ENCODE measurements around the gene FRAS1. TPM values are rescaled to one million over a fixed set of nuclear protein-coding genes. Genes with fewer than 3 reads are reported as not detected.

The FRAS1 gene
- total and polyA plus RNA-seq, 2 of the 8 experiments (the other 6 are each of a cell fraction or from before 2014, with no cell fraction given), result 38.5 to 109 TPM

GRCh38 chr4:78039678-78040077 lies 17.4 kb upstream of the FRAS1 start (continued):
- TF ChIP-seq FOSL1 (IDR thresholded peaks at IDR 0.05; ENCODE audit: insufficient read depth, low read depth, low read length) (no peak), RNF2 (IDR thresholded peaks at IDR 0.05; ENCODE audit: borderline replicate concordance, low read depth, low read length, missing control alignments, poor library complexity, severe bottlenecking) (no peak), POU5F1 (IDR thresholded peaks at IDR 0.05; ENCODE audit: low read depth, low read length) (no peak), RXRA (IDR thresholded peaks at IDR 0.05; ENCODE audit: insufficient read depth, low read depth, low read length) (no peak)

Data from H1 (cell line).